Caco-2 (cell line): ENCODE results near the gene C1orf167. TPM values are rescaled to one million over a fixed set of nuclear protein-coding genes. Genes with fewer than 3 reads are reported as not detected.
A peak's percentile ranks its signal among the peaks of the same experiment; 100 is the strongest.

Experiments used
- BruUV-seq: library from RNA; stranded (reverse); fragments of 400-500 nt; replicated peaks from 2 replicates; lab custom pipeline; 2021; lab: Mats Ljungman, UMichigan
- CTCF ChIA-PET: fragments of 300-600 bp; sonication (Branson Sonifier 250); formaldehyde crosslinking; loops from one replicate; lab custom pipeline; 2022; ENCODE audit warnings: antibody characterized with exemption; lab: Charles Lee
- POLR2A ChIA-PET: fragments of 300-600 bp; sonication (Branson Sonifier 250); formaldehyde crosslinking; loops from one replicate; lab custom pipeline; 2022; ENCODE audit warnings: antibody characterized with exemption; lab: Charles Lee
- DNase-seq, 2 experiments: peaks; one replicate each; pipeline versions ENCODE4 v3.0.0 to v3.0.0-alpha.2; 2020 to 2022
- H3K27me3 ChIP-seq: replicated peaks from 2 replicates; pipeline ENCODE4 v1.6.0; 2011; ENCODE audit warnings: low read length; ENCODE audit not compliant: control insufficient read depth, insufficient read depth
- H3K36me3 ChIP-seq: 2 replicates; pipeline ENCODE4 v1.5.1; 2011; ENCODE audit warnings: low read length; ENCODE audit not compliant: control insufficient read depth, insufficient read depth
- H3K4me1 ChIP-seq: fragments of 250-450 bp; sonication (Bioruptor Pico); 2 replicates; pipeline ENCODE4 v1.5.1; 2020; ENCODE audit warnings: mild to moderate bottlenecking
- H3K4me3 ChIP-seq: 2 replicates; pipeline ENCODE4 v1.5.1; 2011; ENCODE audit warnings: low read depth, mild to moderate bottlenecking, control low read depth, low read length
- H3K9me3 ChIP-seq: fragments of 250-450 bp; sonication (Bioruptor Pico); 2 replicates; pipeline ENCODE4 v1.5.1; 2020; ENCODE audit warnings: mild to moderate bottlenecking, moderate library complexity
- H3K27ac Mint-ChIP-seq: one replicate; pipeline ENCODE4 v1.8.0; 2022; ENCODE audit warnings: mixed read lengths; ENCODE audit not compliant: unreplicated experiment
- H3K27me3 Mint-ChIP-seq: one replicate; pipeline ENCODE4 v1.8.0; 2022; ENCODE audit warnings: mixed read lengths; ENCODE audit not compliant: insufficient read depth, unreplicated experiment
- H3K36me3 Mint-ChIP-seq: one replicate; pipeline ENCODE4 v1.8.0; 2022; ENCODE audit warnings: mild to moderate bottlenecking, mixed read lengths; ENCODE audit not compliant: insufficient read depth, unreplicated experiment
- H3K4me1 Mint-ChIP-seq: one replicate; pipeline ENCODE4 v1.8.0; 2022; ENCODE audit warnings: low read depth, mixed read lengths; ENCODE audit not compliant: unreplicated experiment
- H3K4me3 Mint-ChIP-seq: one replicate; pipeline ENCODE4 v1.8.0; 2022; ENCODE audit warnings: mild to moderate bottlenecking, moderate library complexity, mixed read lengths; ENCODE audit not compliant: unreplicated experiment
- H3K9me3 Mint-ChIP-seq: one replicate; pipeline ENCODE4 v1.8.0; 2022; ENCODE audit warnings: mixed read lengths; ENCODE audit not compliant: unreplicated experiment
- intact Hi-C: fragments of 100-400 bp; cut with micrococcal nuclease; formaldehyde crosslinking; loops from one replicate; pipeline ENCODE4 v1.10.0; 2022; ENCODE audit not compliant: unreplicated experiment
- total RNA-seq: library from RNA; stranded (reverse); gene quantifications from 2 replicates; pipeline ENCODE4 v1.2.3, GENCODE V29; 2022
- TF ChIP-seq, protein P1 (sequence below), 2 experiments: fragments of 200-600 bp in 1 of 2; IDR thresholded peaks; 1 replicate in 1 of 2; 2 replicates in 1 of 2; pipeline versions ENCODE4 v1.5.1 to v1.8.0; 2011 to 2022; ENCODE audit warnings: antibody characterized with exemption in 1 of 2, control low read depth in 1 of 2, inconsistent platforms in 1 of 2, low read depth in 1 of 2, low read length in 1 of 2, mild to moderate bottlenecking in 1 of 2, moderate library complexity in 1 of 2; ENCODE audit not compliant: insufficient read depth in 1 of 2, severe bottlenecking in 1 of 2, unreplicated experiment in 1 of 2

C1orf167 gene
- total RNA-seq, 1 experiment from 2014 or later, result 0.64 TPM

DNA sequence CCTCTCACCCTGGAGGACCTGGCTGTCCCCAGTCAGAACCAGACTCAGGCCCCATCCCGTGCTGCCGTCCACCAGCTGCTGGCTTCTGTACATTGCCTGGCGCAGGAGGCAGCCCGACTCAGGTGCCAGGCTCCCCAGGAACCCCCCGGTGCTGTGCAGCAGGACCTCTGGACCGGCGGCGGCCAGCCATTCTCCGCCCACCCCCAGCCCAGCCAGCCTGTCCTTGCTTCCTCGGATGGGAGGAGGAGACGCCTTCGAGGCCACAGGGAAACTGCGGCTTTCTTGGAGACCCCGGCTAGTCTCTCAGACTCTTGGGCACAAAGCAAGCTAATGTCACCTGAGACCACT is 4.4 kb downstream of the C1orf167 start:
- no TSS peak for BruUV-seq
- TF ChIP-seq, protein P1, sequence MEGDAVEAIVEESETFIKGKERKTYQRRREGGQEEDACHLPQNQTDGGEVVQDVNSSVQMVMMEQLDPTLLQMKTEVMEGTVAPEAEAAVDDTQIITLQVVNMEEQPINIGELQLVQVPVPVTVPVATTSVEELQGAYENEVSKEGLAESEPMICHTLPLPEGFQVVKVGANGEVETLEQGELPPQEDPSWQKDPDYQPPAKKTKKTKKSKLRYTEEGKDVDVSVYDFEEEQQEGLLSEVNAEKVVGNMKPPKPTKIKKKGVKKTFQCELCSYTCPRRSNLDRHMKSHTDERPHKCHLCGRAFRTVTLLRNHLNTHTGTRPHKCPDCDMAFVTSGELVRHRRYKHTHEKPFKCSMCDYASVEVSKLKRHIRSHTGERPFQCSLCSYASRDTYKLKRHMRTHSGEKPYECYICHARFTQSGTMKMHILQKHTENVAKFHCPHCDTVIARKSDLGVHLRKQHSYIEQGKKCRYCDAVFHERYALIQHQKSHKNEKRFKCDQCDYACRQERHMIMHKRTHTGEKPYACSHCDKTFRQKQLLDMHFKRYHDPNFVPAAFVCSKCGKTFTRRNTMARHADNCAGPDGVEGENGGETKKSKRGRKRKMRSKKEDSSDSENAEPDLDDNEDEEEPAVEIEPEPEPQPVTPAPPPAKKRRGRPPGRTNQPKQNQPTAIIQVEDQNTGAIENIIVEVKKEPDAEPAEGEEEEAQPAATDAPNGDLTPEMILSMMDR (IDR thresholded peaks at IDR 0.05; ENCODE audit: insufficient read depth in 1 of 2, low read depth in 1 of 2, low read length in 1 of 2, severe bottlenecking in 1 of 2, unreplicated experiment in 1 of 2), result no peak
- DNase-seq, result no peak
- Histone ChIP-seq H3K4me1 (peaks cover 12% of the 10 kb centered on the region), H3K9me3 (no peaks in the 10 kb centered on the region), H3K36me3 (no peaks in the 10 kb centered on the region), H3K27me3 (no peaks in the 10 kb centered on the region), H3K4me3 (no peak overlapping the region)
- Mint-ChIP-seq H3K27me3 (no peaks in the 10 kb centered on the region), H3K36me3 (no peaks in the 10 kb centered on the region), H3K4me3 (no peak overlapping the region), H3K9me3 (no peaks in the 10 kb centered on the region), H3K4me1 (peaks cover 6% of the 10 kb centered on the region), H3K27ac (no peak overlapping the region)
- ChIA-PET CTCF (no interaction called here), POLR2A (no interaction called here)
- intact Hi-C loops, result no loop called here

DNA sequence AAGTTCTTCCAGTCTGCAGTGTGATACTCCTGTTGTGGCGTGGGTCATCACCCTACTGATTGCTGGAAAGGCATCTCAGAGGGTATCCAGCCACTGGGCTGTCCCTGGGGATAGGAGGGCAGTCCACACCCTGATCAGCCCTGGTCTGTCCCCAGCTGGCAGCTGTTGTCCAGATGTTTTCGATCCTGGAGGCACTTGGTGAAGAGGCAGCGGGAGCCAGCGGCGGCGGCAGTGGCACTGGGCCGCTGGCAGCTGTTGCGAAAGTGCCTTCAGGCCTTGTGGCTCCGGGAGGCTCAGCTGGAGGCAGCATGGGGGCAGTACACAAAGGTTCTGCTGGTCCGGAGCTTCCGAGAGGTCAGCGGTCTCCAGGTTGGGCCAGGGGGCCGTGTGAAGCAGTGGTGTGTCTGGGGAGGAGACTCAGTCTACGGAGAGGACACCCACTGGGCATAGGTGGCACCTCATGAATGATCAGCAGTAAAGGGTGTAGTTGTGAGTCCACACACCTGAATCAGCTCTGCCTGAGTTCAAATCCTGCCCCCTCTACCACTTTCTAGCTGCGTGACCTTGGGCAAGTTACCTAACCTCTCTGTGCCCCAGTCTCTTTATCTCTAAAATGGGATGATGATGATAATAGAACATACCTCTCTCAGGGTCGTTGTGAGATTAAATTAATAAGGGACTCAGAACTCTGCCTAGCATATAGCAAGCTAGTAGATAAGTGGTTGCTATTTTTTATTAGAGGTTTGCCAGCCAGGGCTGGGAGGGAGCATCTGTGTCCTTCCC is 6.1 kb downstream of the C1orf167 start:
- no peak overlapping the region for H3K27ac Mint-ChIP-seq
- Histone ChIP-seq H3K4me1 (peaks cover 6% of the 10 kb centered on the region; the same call in 1 of the 2 replicates), H3K27me3 (no peaks in the 10 kb centered on the region), H3K4me3 (no peak overlapping the region), H3K36me3 (no peaks in the 10 kb centered on the region), H3K9me3 (no peaks in the 10 kb centered on the region)
- H3K36me3 Mint-ChIP-seq, result no peaks in the 10 kb centered on the region
- H3K4me3 Mint-ChIP-seq, result no peak overlapping the region
- intact Hi-C loops, result no loop called here
- TF ChIP-seq, protein P1 (IDR thresholded peaks at IDR 0.05; ENCODE audit: insufficient read depth in 1 of 2, low read depth in 1 of 2, low read length in 1 of 2, severe bottlenecking in 1 of 2, unreplicated experiment in 1 of 2), result no peak
- H3K9me3 Mint-ChIP-seq, result no peaks in the 10 kb centered on the region
- no peak for DNase-seq
- no peaks in the 10 kb centered on the region for H3K4me1 Mint-ChIP-seq
- BruUV-seq, result no TSS peak
- POLR2A ChIA-PET, result no interaction called here
- CTCF ChIA-PET, result no interaction called here
- no peaks in the 10 kb centered on the region for H3K27me3 Mint-ChIP-seq

DNA sequence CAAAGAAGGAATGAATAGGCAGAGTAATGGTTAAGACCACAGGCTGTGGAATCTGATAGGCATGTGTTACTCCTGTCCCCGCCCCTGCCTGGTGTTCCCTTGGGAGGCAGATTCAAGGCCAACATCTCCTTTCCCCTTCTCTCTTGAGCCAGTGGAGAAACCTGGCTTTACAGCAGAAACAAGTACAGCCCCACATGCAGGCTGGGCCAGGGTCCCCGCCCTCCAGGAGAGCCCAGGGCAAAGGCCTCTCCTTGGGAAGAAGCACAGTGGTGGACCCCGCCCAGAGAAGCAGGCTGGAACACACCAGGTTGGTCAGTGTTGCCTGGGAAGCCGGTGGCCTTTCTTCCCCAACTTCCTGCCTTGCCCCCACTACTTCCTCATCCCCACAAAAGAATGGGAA is 6.8 kb downstream of the C1orf167 start:
- TF ChIP-seq, protein P1 (IDR thresholded peaks at IDR 0.05; ENCODE audit: insufficient read depth in 1 of 2, low read depth in 1 of 2, low read length in 1 of 2, severe bottlenecking in 1 of 2, unreplicated experiment in 1 of 2), result no peak
- BruUV-seq, result no TSS peak
- H3K9me3 ChIP-seq, result no peaks in the 10 kb centered on the region
- H3K4me3 ChIP-seq, result no peak overlapping the region
- Mint-ChIP-seq H3K27ac (no peak overlapping the region), H3K9me3 (no peaks in the 10 kb centered on the region), H3K36me3 (no peaks in the 10 kb centered on the region), H3K4me1 (no peaks in the 10 kb centered on the region), H3K4me3 (no peak overlapping the region), H3K27me3 (no peaks in the 10 kb centered on the region)
- intact Hi-C loops, result no loop called here
- no peaks in the 10 kb centered on the region for H3K27me3 ChIP-seq
- ChIA-PET CTCF (no interaction called here), POLR2A (no interaction called here)
- H3K4me1 ChIP-seq, result peaks cover 6% of the 10 kb centered on the region; the same call in 1 of the 2 replicates
- H3K36me3 ChIP-seq, result no peaks in the 10 kb centered on the region
- DNase-seq, result peak; percentile 30 to 66
